Raji (cell line): ENCODE results near the gene MBP.

ENCODE experiments used
- POLR2A ChIP-seq: IDR thresholded peaks from 2 replicates; pipeline ENCODE4 v1.6.1; 2011; ENCODE audit warnings: low read depth, low read length, control low read depth; ENCODE audit not compliant: insufficient read depth

The MBP gene

DNA sequence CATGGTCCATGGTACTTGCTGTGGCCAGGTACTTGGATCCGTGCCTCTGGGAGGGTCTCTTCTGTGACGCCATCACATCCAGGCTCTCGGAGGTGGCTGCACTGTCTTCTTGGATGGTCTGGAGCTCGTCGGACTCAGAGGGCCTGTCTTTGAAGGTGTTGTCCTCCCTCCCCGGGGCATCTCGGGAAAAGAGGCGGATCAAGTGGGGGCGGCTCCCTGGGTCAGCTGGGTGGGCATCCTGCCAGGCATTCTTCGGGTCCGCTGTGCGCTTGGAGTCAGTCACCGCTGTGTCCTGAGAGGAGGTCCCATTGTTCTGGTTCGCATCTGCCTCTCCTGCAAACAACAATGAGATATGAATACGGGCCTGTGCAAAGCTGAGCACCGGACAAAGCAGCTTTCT is 115.6 kb downstream of the MBP start:
- TF ChIP-seq POLR2A = no peak

- TF ChIP-seq POLR2A = no peak
These were observed 116.5 kb downstream of the MBP start for GRCh38 chr18:77015771-77016710.

DNA sequence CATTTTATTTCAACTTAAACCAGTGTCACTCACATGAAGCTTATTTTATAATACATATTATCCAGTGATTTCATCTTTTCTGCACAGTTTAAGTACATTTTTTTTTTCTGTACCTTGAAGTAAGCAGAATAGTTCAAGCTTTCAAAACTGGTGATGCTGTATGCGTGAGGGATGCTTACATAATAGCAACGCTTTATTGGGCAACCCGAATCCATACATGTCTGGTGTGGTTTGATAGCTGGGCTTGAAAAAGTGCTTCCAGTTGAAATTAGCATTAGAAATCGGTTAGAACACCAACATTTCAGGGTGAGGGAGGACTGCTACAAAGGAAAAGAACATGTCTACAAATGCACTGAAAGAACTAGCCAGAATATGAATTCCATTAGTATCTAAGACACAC is 117.4 kb downstream of the MBP start:
- TF ChIP-seq POLR2A = no peak

- no peak for TF ChIP-seq POLR2A
These were observed 118.0 kb downstream of the MBP start for GRCh38 chr18:77014538-77014937.

- TF ChIP-seq POLR2A = no peak
These were observed 118.6 kb downstream of the MBP start for GRCh38 chr18:77013811-77014521.

GRCh38 chr18:77012806-77013541 is 119.6 kb downstream of the MBP start:
- TF ChIP-seq POLR2A = no peak

GRCh38 chr18:77012120-77012519 is 120.5 kb downstream of the MBP start:
- no peak for TF ChIP-seq POLR2A

GRCh38 chr18:77009675-77010074 is 122.9 kb downstream of the MBP start:
- TF ChIP-seq POLR2A = no peak

DNA sequence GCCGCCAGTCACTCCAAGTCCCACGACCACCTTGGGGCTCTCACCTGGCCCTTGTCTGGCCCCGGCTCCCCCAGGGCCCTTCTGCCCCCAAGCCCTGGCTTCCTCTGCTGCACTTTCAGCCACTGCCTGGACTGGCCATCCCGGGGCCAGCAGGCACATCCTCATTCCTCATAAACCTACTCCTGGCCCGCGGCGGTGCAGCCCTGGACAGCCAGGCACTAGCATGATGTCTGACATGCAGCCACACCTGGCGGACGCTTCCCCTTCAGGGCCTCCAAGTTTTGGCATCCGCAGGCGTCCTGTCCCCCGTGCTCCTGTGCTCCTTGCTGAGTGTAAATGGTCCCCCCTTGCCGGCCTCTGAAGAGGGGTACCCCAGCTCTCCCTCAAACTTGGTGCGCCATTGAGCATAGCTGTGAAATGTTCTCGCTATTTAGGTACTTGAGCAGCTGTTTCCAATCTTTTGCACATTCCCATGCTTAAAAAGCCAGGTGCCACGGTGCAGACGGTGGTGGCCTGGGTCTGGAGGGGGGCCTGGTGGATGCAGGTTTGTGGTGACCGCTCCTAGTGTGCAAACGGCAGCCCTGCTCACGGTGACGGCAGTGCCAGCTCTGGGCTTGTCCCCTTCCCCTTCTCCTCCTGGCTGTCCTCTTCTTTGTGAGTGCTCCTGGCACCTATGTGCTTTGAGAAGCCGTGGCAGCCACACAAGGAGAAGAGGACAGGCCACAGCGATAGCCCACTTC is 123.8 kb downstream of the MBP start:
- TF ChIP-seq POLR2A = no peak

DNA sequence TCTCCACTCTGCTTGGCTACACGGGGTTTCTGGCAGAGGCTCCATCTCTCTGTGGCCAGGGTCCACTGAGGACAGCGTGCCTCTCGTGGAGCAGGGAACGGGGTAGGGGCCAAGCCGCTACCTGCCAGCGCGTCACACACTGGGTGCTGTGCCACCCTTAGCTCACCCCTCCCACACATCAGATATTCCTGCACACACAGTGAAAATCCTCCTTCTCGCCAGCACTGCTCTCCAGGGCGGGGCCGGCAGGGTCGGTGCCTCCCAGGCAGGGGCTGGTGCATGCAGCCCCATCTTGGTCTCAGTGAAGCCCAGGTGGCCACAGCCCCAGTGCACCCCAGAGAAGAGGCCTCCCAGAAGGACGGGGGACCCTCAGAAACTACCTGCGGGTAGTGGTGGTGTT is 124.6 kb downstream of the MBP start:
- no peak for TF ChIP-seq POLR2A

GRCh38 chr18:77007251-77007650 is 125.3 kb downstream of the MBP start:
- no peak for TF ChIP-seq POLR2A

DNA sequence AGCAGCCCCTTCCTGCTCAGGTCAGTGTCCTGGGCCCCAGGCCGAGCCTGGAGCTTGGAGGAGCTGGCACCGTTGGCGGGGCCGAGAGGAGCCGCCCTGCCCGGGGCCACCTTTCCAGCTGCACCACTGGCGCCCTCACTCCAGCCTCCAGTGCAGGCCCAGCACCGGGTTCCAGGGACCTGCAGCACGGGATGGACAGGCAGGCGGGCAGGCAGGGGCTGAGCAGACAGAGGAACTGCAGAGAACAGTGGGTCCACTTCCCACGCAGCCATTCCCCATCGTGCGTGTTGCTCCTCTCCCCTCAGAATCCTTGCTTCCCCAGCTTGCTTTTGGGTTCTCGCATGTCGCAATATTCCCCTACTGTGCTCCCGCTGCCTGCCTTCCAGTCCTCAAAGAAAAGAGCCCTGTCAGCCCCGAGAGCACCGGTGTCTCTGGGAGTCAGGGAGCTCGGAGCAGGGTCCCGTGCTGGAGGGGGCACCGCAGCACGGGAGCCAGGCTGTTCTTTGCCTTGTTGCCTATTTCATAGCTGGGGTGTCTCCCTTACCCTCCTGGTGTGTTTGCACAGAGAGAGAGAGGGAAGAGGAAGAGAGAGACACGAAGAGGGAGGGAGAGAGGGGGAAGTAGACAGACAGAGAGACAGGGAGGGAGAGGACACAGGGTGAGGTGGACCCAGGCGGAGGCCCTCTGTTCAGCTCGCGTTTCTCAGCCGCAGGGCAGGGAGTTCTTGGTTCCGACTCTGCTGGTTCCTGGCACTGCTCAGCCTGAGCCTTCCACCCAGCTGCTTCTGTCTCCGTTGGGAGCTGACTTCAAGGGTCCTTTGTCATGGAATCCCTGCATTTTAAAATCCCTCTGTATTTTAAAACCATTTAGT is 126.0 kb downstream of the MBP start:
- TF ChIP-seq POLR2A = no peak

DNA sequence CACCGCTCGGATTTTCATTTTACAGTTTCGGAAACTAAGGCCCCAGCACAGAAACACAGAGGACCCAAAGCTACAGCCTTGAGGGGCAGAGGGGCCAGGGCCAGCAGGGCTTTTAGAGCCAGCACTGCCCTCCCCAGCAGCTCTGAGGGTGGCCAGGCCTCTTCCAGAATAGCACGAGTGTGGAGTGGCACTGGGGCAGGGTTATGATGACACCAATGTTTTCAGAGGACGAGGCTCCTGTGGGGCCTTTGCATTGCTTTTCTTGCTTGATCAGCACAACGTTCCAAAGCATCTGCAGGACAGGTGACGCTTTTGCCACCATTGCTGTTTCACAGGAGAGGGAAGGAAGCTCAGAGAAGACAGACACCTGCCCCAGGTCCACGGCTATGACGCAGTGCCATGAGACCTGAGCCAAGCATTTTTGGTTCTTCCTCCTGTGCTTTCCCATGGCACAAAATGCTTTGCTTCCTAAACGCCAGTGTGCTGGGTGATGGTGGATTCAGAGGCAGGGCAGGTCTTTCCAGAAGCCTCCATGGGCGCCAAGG is 126.9 kb downstream of the MBP start:
- TF ChIP-seq POLR2A = no peak
